T-cell (primary cell): ENCODE results near the gene MRPL50. TPM values are rescaled to one million over a fixed set of nuclear protein-coding genes. Genes with fewer than 3 reads are reported as not detected.

Experiments
- ATAC-seq, 4 experiments: fragments of 200-7000 bp in 3 of 4; fragments of 150-1000 bp in 1 of 4; cut with Tn5 transposase; replicated peaks in 1 of 4; 1 replicate in 3 of 4; 2 replicates in 1 of 4; pipeline ENCODE4 v1.10.0; 2021; ENCODE audit warnings: moderate library complexity in 3 of 4, mild to moderate bottlenecking in 2 of 4, moderate number of reproducible peaks in 1 of 4
- CTCF ChIA-PET, 2 donors: fragments of 300-600 bp; sonication (Branson Sonifier 250); formaldehyde crosslinking; loops; one replicate each; lab custom pipeline; 2022; ENCODE audit warnings: antibody characterized with exemption in 2 of 2; lab: Charles Lee
- POLR2A ChIA-PET, 2 donors: fragments of 300-600 bp; sonication (Branson Sonifier 250); formaldehyde crosslinking; loops; one replicate each; lab custom pipeline; 2022; ENCODE audit warnings: antibody characterized with exemption in 2 of 2; lab: Charles Lee
- DNase-seq, 35 experiments: peaks; one replicate each; pipeline versions ENCODE4 v3.0.0 to v3.0.0-alpha.2; 2013 to 2023
- H3K27ac ChIP-seq: one replicate; pipeline ENCODE4 v1.5.1; 2013; ENCODE audit warnings: low read length
- H3K27me3 ChIP-seq, 2 experiments: replicated peaks in 1 of 2; 1 replicate in 1 of 2; 2 replicates in 1 of 2; pipeline versions ENCODE4 v1.6.1 to v1.7.0; 2013; ENCODE audit warnings: low read length in 1 of 2, mixed read lengths in 1 of 2; ENCODE audit not compliant: control insufficient read depth in 2 of 2, insufficient read depth in 2 of 2; ENCODE audit errors: extremely low read depth in 1 of 2
- H3K36me3 ChIP-seq, 2 donors: 1 replicate in 1 of 2; 2 replicates in 1 of 2; pipeline versions ENCODE4 v1.6.1 to v1.7.0; 2013; ENCODE audit warnings: low read length in 1 of 2; ENCODE audit not compliant: control insufficient read depth in 2 of 2, insufficient read depth in 1 of 2; ENCODE audit errors: extremely low read depth in 1 of 2
- H3K4me1 ChIP-seq, 2 experiments: 1 replicate in 1 of 2; 2 replicates in 1 of 2; pipeline versions ENCODE4 v1.6.1 to v1.7.0; 2013; ENCODE audit warnings: low read length in 2 of 2, mixed read lengths in 1 of 2; ENCODE audit not compliant: insufficient read depth in 2 of 2, control insufficient read depth in 1 of 2; ENCODE audit errors: extremely low read depth in 1 of 2
- H3K4me3 ChIP-seq, 2 donors: 1 replicate in 1 of 2; 2 replicates in 1 of 2; pipeline versions ENCODE4 v1.5.1 to v1.7.0; 2013; ENCODE audit warnings: mild to moderate bottlenecking in 2 of 2, low read length in 1 of 2, moderate library complexity in 1 of 2; ENCODE audit not compliant: control insufficient read depth in 1 of 2; ENCODE audit errors: extremely low read depth in 1 of 2
- H3K9me3 ChIP-seq: 2 replicates; pipeline ENCODE4 v1.7.0; 2013
- H3K27ac Mint-ChIP-seq, 2 donors: one replicate each; pipeline ENCODE4 v1.8.0; 2020 to 2021; ENCODE audit warnings: mild to moderate bottlenecking in 2 of 2, mixed read lengths in 2 of 2
- H3K27me3 Mint-ChIP-seq, 2 donors: one replicate each; pipeline ENCODE4 v1.8.0; 2021 to 2022; ENCODE audit warnings: mixed read lengths in 2 of 2
- H3K36me3 Mint-ChIP-seq: one replicate; pipeline ENCODE4 v1.8.0; 2021; ENCODE audit warnings: mixed read lengths
- H3K4me1 Mint-ChIP-seq, 3 donors: one replicate each; pipeline ENCODE4 v1.8.0; 2020 to 2022; ENCODE audit warnings: mixed read lengths in 3 of 3, mild to moderate bottlenecking in 1 of 3
- H3K4me3 Mint-ChIP-seq, 3 donors: one replicate each; pipeline ENCODE4 v1.8.0; 2020 to 2022; ENCODE audit warnings: mild to moderate bottlenecking in 3 of 3, mixed read lengths in 3 of 3, moderate library complexity in 3 of 3
- H3K9me3 Mint-ChIP-seq, 3 donors: one replicate each; pipeline ENCODE4 v1.8.0; 2020 to 2022; ENCODE audit warnings: mixed read lengths in 3 of 3
- WGBS: methylation state at CpG from one replicate; pipeline ENCODE4 v1.1.5; 2013; ENCODE audit warnings: missing lambda C conversion rate; ENCODE audit not compliant: insufficient coverage; 5-methylcytosine and 5-hydroxymethylcytosine counted together
- total RNA-seq, 35 experiments: library from RNA in 6 of 35; stranded (reverse) in 6 of 35; fragments of 120-200 nt in 1 of 35; gene quantifications; one replicate each; pipeline versions ENCODE4 v1.2.1 to v1.2.4 and lab custom pipeline; 2013 to 2026

MRPL50 gene
- total RNA-seq, 5 donors from 2014 or later (not counting 1 experiment from before 2014, with no cell fraction given) = 7.4 to 16.7 (median 16.3) TPM

DNA sequence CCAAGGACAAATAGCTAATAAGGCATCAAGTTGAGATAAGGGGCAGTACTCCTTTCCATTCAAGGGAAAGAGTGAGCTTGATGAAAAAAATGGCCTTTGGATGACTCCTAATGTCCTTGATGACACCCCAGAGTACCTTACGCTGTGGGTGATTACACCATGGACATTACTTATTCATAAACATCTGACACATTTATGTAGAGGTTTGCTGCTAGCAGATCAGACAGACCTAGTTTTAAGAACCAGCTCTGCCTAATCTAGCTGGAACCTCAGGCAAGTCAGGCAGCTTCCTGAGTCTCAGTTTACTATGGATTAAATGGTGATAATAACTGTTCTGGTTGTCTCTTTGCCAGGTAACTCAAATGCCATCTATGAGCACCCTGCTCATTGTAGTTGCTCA, 34.3 kb upstream of the MRPL50 start:
- ChIA-PET CTCF (no interaction called here), POLR2A (no interaction called here)
- Mint-ChIP-seq H3K27ac (no peak overlapping the region), H3K36me3 (no peaks in the 10 kb centered on the region), H3K27me3 (peaks cover 20 to 28% of the 10 kb centered on the region in 2 donors), H3K9me3 (no peaks in the 10 kb centered on the region), H3K4me3 (no peak overlapping the region), H3K4me1 (no peaks in the 10 kb centered on the region)
- Histone ChIP-seq H3K4me3 (no peak overlapping the region), H3K27ac (no peak overlapping the region), H3K36me3 (no peaks in the 10 kb centered on the region), H3K9me3 (no peaks in the 10 kb centered on the region), H3K27me3 (peaks cover 2 to 8% of the 10 kb centered on the region in 2 experiments), H3K4me1 (no peaks in the 10 kb centered on the region)
- no CpG with 5 or more reads among the region's 1 CpG for WGBS
- ATAC-seq = no peak
- DNase-seq = no peak

DNA sequence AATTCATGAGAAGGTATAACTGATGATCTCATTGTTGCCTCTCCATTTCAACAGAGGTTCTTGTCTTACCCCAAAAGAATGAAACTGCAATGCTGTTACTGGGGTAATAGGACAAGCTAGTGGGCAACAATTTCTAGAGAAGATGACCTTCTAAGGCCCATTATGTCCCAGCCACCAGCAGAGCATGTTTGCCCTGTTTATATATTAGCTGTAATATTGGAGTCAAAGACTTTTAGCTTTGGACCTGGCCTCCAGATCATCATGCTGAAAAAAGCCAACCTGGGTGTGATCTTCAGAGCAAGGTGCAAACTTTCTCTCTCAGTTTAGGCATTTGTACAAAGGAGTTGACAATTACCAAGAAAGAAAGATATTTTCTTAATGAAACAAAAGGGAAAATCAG, 33.8 kb upstream of the MRPL50 start:
- ATAC-seq = no peak
- H3K27ac Mint-ChIP-seq = no peak overlapping the region
- CTCF ChIA-PET = no interaction called here

DNA sequence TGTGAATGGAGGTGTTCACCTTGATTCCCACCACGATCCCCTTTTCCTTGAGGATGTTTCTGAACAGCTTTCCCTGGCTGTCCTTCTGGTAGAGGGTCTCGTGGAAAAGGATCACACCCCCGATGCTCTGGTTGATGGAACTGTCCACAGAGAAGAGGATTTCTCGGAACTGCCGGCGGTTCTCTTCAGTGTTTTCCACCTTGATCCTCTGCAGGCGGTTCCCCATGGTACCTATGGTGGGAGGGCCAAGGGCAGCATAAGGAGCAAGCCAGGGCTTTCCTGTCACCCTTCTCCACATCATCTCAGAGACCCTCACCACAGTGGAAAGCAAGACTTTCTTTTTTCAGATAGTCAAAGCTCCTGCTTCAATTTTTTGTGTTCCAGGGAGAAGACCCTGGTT, 31.3 kb upstream of the MRPL50 start:
- Histone ChIP-seq H3K4me1 (no peaks in the 10 kb centered on the region), H3K27ac (no peak overlapping the region), H3K36me3 (no peaks in the 10 kb centered on the region), H3K9me3 (no peaks in the 10 kb centered on the region), H3K27me3 (peaks cover 0 to 11% of the 10 kb centered on the region in 2 experiments), H3K4me3 (no peak overlapping the region)
- H3K27me3 Mint-ChIP-seq = peaks cover 7 to 18% of the 10 kb centered on the region in 2 donors
- no peak overlapping the region for H3K27ac Mint-ChIP-seq
- no peak overlapping the region for H3K4me3 Mint-ChIP-seq
- DNase-seq (no peak), ATAC-seq (no peak)
- no peaks in the 10 kb centered on the region for H3K9me3 Mint-ChIP-seq
- POLR2A ChIA-PET = no interaction called here
- WGBS = 100% methylated on average over 2 of the region's 7 CpGs
- CTCF ChIA-PET = no interaction called here
- no peaks in the 10 kb centered on the region for H3K4me1 Mint-ChIP-seq
- H3K36me3 Mint-ChIP-seq = no peaks in the 10 kb centered on the region

More for the DNA sequence above, 33.8 kb upstream of the MRPL50 start:
- Histone ChIP-seq H3K4me3 (no peak overlapping the region), H3K27me3 (peaks cover 1 to 11% of the 10 kb centered on the region in 2 experiments), H3K4me1 (no peaks in the 10 kb centered on the region), H3K27ac (no peak overlapping the region), H3K9me3 (no peaks in the 10 kb centered on the region), H3K36me3 (no peaks in the 10 kb centered on the region)
- no peaks in the 10 kb centered on the region for H3K36me3 Mint-ChIP-seq
- H3K9me3 Mint-ChIP-seq = no peaks in the 10 kb centered on the region
- no peaks in the 10 kb centered on the region for H3K4me1 Mint-ChIP-seq
- H3K27me3 Mint-ChIP-seq = peaks cover 20 to 23% of the 10 kb centered on the region in 2 donors
- POLR2A ChIA-PET = no interaction called here
- no peak for DNase-seq
- H3K4me3 Mint-ChIP-seq = no peak overlapping the region

DNA sequence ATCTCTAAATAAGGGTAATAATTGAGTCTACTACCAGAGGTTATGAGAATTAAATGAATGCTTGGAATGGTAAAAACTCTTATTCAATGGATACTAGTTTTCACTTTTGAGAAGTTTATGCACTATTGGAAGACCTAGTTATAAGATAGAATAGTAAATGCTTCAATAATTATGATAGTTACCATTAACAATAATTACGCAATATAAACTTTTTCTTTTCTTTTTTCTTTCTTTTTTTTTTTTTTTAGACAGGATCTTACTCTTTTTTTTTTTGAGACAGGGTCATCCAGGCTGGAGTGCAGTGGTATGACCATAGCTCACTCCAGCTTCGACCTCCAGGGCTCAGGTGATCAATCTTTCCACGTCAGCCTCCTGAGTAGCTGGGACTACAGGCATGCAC, 30.5 kb upstream of the MRPL50 start:
- Histone ChIP-seq H3K27me3 (peaks cover 0 to 9% of the 10 kb centered on the region in 2 experiments), H3K36me3 (no peaks in the 10 kb centered on the region), H3K4me3 (no peak overlapping the region), H3K4me1 (no peaks in the 10 kb centered on the region), H3K9me3 (no peaks in the 10 kb centered on the region), H3K27ac (no peak overlapping the region)
- Mint-ChIP-seq H3K4me1 (no peaks in the 10 kb centered on the region), H3K27me3 (peaks cover 6 to 18% of the 10 kb centered on the region in 2 donors), H3K27ac (no peak overlapping the region), H3K4me3 (no peak overlapping the region), H3K9me3 (peaks cover 3 to 4% (median 3%) of the 10 kb centered on the region in 3 donors), H3K36me3 (no peaks in the 10 kb centered on the region)
- ATAC-seq (no peak), DNase-seq (no peak)
- CTCF ChIA-PET = no interaction called here
- POLR2A ChIA-PET = no interaction called here
- 65% methylated on average over 2 of the region's 3 CpGs for WGBS

- DNase-seq (no peak), ATAC-seq (no peak)
- POLR2A ChIA-PET = no interaction called here
- Histone ChIP-seq H3K4me3 (no peak overlapping the region), H3K4me1 (no peaks in the 10 kb centered on the region), H3K27me3 (peaks cover 0 to 9% of the 10 kb centered on the region in 2 experiments), H3K27ac (no peak overlapping the region), H3K9me3 (no peaks in the 10 kb centered on the region), H3K36me3 (no peaks in the 10 kb centered on the region)
- Mint-ChIP-seq H3K27ac (no peak overlapping the region), H3K4me1 (no peaks in the 10 kb centered on the region), H3K36me3 (no peaks in the 10 kb centered on the region), H3K4me3 (no peak overlapping the region), H3K9me3 (peaks cover 8 to 11% (median 10%) of the 10 kb centered on the region in 3 donors), H3K27me3 (peaks cover 3 to 18% of the 10 kb centered on the region in 2 donors)
- WGBS = no CpG with 5 or more reads among the region's 3 CpGs
- CTCF ChIA-PET = no interaction called here
These were observed 29.7 kb upstream of the MRPL50 start for GRCh38 chr9:101427957-101428655.

GRCh38 chr9:101427358-101427757, 28.9 kb upstream of the MRPL50 start:
- H3K4me3 Mint-ChIP-seq = no peak overlapping the region

More at GRCh38 chr9:101427358-101427757, 28.9 kb upstream of the MRPL50 start:
- DNase-seq (no peak), ATAC-seq (no peak)
- H3K9me3 Mint-ChIP-seq = peaks cover 11 to 14% (median 11%) of the 10 kb centered on the region in 3 donors
- Histone ChIP-seq H3K9me3 (no peaks in the 10 kb centered on the region), H3K27ac (no peak overlapping the region), H3K27me3 (peaks cover 0 to 9% of the 10 kb centered on the region in 2 experiments), H3K36me3 (no peaks in the 10 kb centered on the region), H3K4me3 (no peak overlapping the region), H3K4me1 (no peaks in the 10 kb centered on the region)
- peaks cover 3 to 18% of the 10 kb centered on the region in 2 donors for H3K27me3 Mint-ChIP-seq
- CTCF ChIA-PET = no interaction called here
- H3K27ac Mint-ChIP-seq = no peak overlapping the region
- POLR2A ChIA-PET = no interaction called here
- WGBS = 100% methylated on average over 3 of the region's 8 CpGs
- no peaks in the 10 kb centered on the region for H3K4me1 Mint-ChIP-seq
- H3K36me3 Mint-ChIP-seq = no peaks in the 10 kb centered on the region
